A172 (cell line): ENCODE results near the gene TTLL7. TPM values are rescaled to one million over a fixed set of nuclear protein-coding genes. Genes with fewer than 3 reads are reported as not detected.
"Not testable (repeated sequence)": the region's sequence is repeated elsewhere in the genome, so short reads cannot be mapped to it uniquely, and the experiment has no call there.

ENCODE experiments used
- DNase-seq: peaks from one replicate; pipeline ENCODE4 v3.0.0-alpha.2; 2015; ENCODE audit warnings: low spot score
- total RNA-seq: library from RNA; depleted of rRNA; stranded (reverse); fragments of >200 nt; shearing (Covaris generic); gene quantifications from 2 replicates; pipeline ENCODE4 v1.2.3, GENCODE V29; 2014

Gene TTLL7
- total RNA-seq, 1 experiment from 2014 or later, result 17.2 TPM

DNA sequence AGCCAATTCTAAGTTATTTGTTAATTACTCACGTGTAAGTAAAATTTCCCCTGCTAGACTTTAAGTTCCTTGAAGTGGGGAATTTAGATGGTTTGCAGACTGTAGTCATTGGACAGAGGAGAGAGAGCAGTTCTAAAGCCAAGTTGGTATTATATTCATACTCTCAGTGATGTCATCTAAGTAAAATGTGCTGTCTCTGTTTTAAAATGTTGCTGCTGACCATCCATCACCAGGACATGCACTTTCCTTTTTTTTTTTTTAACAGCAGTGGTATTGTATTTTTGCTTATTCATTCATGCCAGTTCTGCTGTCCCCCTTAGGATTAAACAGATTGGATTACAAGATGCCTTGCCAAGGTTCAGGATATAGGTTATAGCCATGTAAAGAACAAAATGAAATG lies 2.3 kb downstream of the TTLL7 start:
- peak; percentile 37 for DNase-seq

GRCh38 chr1:83996191-83996590 lies 2.7 kb downstream of the TTLL7 start:
- no peak for DNase-seq

DNA sequence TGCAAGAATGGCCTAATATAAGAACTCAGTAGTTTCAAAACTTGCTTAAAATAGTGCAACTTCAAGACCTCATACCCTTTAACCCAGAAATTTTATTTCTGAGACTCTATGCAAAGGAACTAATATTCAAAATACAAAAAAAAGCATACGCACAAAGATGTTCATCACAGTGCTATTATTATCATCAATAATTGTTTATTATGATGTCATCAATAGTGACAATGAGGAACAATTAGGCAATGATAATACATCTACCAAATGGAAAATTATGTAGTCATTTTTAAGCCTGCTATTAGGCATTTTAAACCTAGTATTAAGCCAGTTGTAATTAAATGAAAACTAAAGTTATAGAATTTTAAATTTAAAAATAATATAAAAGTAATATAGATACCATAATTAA lies 3.3 kb downstream of the TTLL7 start:
- DNase-seq, result no peak

GRCh38 chr1:83994111-83994510 lies 4.8 kb downstream of the TTLL7 start:
- no peak for DNase-seq

GRCh38 chr1:83990734-83991133 lies 8.2 kb downstream of the TTLL7 start:
- DNase-seq, result no peak

DNA sequence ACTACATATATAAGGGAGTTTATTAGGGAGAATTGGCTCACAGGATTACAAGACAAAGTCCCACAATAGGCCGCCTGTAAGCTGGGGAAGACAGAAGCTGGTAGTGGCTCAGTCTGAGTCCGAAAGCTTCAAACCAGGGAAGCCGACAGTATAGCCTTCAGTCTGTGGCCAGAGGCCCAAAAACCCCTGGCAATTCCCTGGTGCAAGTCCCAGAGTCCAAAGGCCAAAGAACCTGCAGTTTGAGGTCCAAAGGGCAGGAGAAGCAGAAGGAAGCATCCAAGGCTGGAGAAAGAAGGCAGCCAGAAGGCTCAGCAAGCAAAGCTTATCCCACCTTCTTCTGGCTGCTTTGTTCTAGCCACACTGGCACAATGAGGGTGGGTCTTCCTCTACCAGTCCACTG lies 13.9 kb downstream of the TTLL7 start:
- no peak for DNase-seq

GRCh38 chr1:83983918-83984317 lies 15.0 kb downstream of the TTLL7 start:
- DNase-seq, result not testable (repeated sequence)

- DNase-seq, result no peak
Observed at GRCh38 chr1:83978056-83978455, 20.9 kb downstream of the TTLL7 start.

- no peak for DNase-seq
Observed at GRCh38 chr1:83976920-83977319, 22.0 kb downstream of the TTLL7 start.

- no peak for DNase-seq
Observed at GRCh38 chr1:83970802-83971201, 28.1 kb downstream of the TTLL7 start.

GRCh38 chr1:83970114-83970513 lies 28.8 kb downstream of the TTLL7 start:
- DNase-seq, result no peak

- no peak for DNase-seq
Observed at GRCh38 chr1:83967336-83967735, 31.6 kb downstream of the TTLL7 start.

- DNase-seq, result no peak
Observed at GRCh38 chr1:83964153-83964552, 34.8 kb downstream of the TTLL7 start.

- DNase-seq, result no peak
Observed at GRCh38 chr1:83961571-83962295, 37.2 kb downstream of the TTLL7 start.

DNA sequence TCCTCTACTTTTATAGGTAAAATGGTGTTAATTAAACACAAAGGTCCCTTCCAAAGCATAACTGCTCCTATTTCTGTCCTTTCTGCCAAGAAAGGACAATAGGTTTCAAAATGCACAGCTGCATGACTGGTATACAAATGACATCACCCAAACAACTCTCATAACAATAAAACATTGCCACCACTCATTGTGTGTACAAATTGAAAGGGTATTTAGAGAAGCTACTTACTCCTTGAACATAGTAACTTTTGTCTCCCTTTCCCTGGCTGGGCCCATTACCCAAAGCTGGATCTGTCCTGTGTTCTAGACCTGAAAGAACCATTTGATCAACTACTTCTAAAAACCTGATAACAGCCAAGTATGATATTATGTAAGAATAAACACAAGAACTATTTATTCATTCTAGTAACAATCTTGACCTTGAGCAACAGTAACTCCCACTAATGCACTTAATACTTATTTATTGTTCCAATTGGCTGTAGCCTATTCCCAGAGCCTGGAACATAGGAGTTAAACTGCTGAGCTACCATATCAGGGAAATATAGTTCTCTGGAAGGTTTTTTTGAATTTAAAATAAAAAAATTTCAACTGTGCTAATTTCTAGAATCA lies 38.2 kb downstream of the TTLL7 start:
- DNase-seq, result no peak

DNA sequence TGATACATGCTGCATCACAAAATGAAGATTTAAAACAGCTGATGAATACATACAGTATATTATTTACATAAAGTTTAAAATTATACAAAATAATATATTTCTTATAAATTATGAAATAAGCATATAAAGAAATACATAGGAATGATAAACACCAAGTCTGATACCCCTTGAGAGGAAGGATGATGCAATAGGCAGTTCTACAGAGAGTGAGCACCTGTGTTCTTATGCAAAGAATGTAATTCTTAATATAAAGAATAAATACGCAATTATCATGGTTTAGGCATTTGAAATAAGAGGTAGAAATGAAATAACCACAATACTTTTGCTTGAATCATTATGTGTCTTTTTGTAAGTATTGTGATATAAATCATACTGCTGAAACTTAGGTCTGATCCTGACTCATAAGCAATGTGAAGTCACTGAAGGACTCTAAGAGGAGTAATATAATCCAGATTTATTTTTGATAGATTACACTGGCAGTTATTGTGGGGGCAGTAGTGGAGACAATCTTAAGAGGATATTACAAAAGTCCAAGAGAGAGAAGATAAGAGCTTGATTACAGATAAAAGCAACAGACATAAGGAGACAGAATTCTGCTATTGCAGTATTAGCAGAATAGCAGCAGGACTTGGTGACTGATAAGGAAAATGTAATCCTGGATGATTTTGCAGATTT lies 39.0 kb downstream of the TTLL7 start:
- no peak for DNase-seq

DNA sequence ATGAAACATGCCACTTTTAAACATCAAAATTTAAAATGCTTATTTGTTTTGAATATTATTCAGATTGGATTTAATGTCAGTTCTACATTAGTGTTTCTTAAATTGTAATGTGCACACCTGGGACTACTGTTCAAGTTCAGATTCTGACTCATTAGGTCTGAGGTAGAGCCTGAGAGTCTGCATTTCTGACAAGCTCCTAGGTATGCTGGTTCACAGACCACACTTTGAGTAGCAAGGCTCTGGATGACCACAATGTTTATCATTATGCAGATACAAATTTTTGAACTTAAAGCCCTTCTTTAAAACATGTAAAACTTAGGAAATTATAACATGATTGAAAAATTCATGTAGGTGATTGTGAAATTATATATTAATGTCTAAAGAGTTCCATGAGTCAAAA lies 40.2 kb downstream of the TTLL7 start:
- no peak for DNase-seq

- no peak for DNase-seq
Observed at GRCh38 chr1:83954166-83954823, 44.6 kb downstream of the TTLL7 start.

DNA sequence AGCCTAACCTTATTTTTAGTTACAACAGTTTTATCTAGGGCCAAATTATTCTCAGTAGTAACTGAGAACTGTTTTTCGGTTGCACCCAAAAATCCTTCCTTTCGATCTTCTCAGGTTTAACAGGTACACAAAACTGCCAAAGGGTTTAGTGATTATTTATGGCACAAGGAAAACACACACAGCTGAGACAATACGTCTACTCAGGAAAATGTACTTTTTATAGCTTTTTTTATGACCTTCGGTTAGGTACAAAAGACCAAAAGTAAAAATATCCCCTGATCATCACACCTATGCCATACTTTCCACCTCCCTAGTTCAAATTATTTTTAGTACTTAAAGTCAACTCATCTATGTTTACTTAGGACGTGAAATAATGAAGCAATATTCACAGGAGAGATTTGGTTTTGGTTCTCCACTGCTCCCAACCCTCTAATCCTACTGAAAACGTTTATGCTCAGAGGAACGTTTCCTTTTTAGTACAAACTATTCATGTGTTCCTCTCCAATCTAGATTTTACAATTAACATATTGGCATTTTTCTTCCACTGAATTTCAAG lies 48.7 kb downstream of the TTLL7 start:
- no peak for DNase-seq

- DNase-seq, result no peak
Observed at GRCh38 chr1:83942914-83943313, 56.0 kb downstream of the TTLL7 start.

DNA sequence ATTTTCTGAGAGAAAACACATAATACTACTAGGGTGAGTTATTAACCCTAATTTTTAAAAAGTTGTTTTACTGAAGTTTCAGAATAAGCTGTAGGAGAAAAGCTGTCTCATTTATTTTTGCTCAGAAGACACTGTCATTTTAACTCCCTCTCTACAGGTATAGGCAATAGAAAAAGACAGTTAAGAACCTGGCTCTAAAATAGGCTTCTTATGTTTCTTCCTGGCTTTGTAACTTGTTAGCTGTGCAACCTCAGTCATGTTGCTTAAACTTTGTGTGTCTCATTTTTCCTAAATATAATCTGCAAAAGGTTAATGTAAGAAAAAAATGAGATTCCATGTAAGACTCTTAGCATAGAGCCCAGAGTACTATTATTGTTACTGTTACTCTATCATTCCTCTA lies 64.4 kb downstream of the TTLL7 start:
- no peak for DNase-seq

DNA sequence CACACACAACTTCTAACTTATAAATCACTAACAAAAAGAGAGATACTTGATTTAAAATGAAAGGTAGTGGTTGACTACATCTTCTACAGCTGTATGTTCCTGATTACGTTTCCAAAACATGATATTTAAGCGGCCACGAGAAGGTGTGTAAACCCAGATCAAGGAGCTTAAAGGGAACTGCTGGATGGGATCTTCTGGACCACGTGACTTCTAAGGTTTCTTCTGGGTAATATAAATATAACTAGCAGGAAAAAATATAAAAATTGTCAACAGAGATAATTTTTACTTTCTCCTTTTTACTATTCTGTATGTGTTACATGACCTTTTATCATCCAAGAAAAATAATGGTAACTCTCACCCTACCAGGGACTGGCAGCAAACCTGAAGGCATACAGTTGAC lies 66.2 kb downstream of the TTLL7 start:
- no peak for DNase-seq
